GM19463 (cell line): ENCODE data around the gene ARGLU1.
"Not testable (repeated sequence)": the region's sequence is repeated elsewhere in the genome, so short reads cannot be mapped to it uniquely, and the experiment has no call there.

Experiments used
- ATAC-seq: cut with Tn5 transposase; IDR thresholded peaks from one replicate; pipeline ENCODE4 v1.9.1; 2021; ENCODE audit warnings: mild to moderate bottlenecking, moderate library complexity; ENCODE audit not compliant: unreplicated experiment

Gene ARGLU1

GRCh38 chr13:106567474-106568298, at the start of gene ARGLU1:
Gene ARGLU1 (minus strand): TSS chr13:106568137. CDS start chr13:106567919, 218 bp downstream.
- peak; percentile 68 for ATAC-seq

- no peak for ATAC-seq
These were observed 49.6 kb upstream of the ARGLU1 start for GRCh38 chr13:106617561-106617960.

GRCh38 chr13:106616729-106617128, 48.8 kb upstream of the ARGLU1 start:
- ATAC-seq, result no peak

- ATAC-seq, result no peak
These were observed 46.9 kb upstream of the ARGLU1 start for GRCh38 chr13:106614874-106615273.

GRCh38 chr13:106612688-106613087, 44.8 kb upstream of the ARGLU1 start:
- no peak for ATAC-seq

GRCh38 chr13:106610486-106610885, 42.5 kb upstream of the ARGLU1 start:
- ATAC-seq, result no peak

- no peak for ATAC-seq
These were observed 41.2 kb upstream of the ARGLU1 start for GRCh38 chr13:106609116-106609515.

- ATAC-seq, result no peak
These were observed 35.6 kb upstream of the ARGLU1 start for GRCh38 chr13:106603546-106603945.

GRCh38 chr13:106602178-106602577, 34.2 kb upstream of the ARGLU1 start:
- ATAC-seq, result no peak

- no peak for ATAC-seq
These were observed 33.6 kb upstream of the ARGLU1 start for GRCh38 chr13:106601489-106601888.

- ATAC-seq, result not testable (repeated sequence)
These were observed 32.8 kb upstream of the ARGLU1 start for GRCh38 chr13:106600798-106601135.

- ATAC-seq, result no peak
These were observed 32.2 kb upstream of the ARGLU1 start for GRCh38 chr13:106599875-106600797.

- ATAC-seq, result no peak
These were observed 29.9 kb upstream of the ARGLU1 start for GRCh38 chr13:106597749-106598395.

GRCh38 chr13:106597186-106597585, 29.2 kb upstream of the ARGLU1 start:
- no peak for ATAC-seq

- no peak for ATAC-seq
These were observed 28.5 kb upstream of the ARGLU1 start for GRCh38 chr13:106596275-106596937.

- ATAC-seq, result no peak
These were observed 27.7 kb upstream of the ARGLU1 start for GRCh38 chr13:106595625-106596024.

GRCh38 chr13:106594980-106595379, 27.0 kb upstream of the ARGLU1 start:
- ATAC-seq, result no peak

GRCh38 chr13:106593132-106593531, 25.2 kb upstream of the ARGLU1 start:
- no peak for ATAC-seq

- no peak for ATAC-seq
These were observed 23.4 kb upstream of the ARGLU1 start for GRCh38 chr13:106591299-106591698.

- ATAC-seq, result no peak
These were observed 21.8 kb upstream of the ARGLU1 start for GRCh38 chr13:106589716-106590115.

- no peak for ATAC-seq
These were observed 20.4 kb upstream of the ARGLU1 start for GRCh38 chr13:106588367-106588766.
